ENCODE results near the gene DRG2.

GRCh38 chr17:18119166-18119745 is 31.5 kb downstream of the DRG2 start:
- no peak for TF ChIP-seq POLR2A (IDR thresholded peaks at IDR 0.05; ENCODE audit: low read depth, low read length)
- no peak for TF ChIP-seq CTCF (IDR thresholded peaks at IDR 0.05; ENCODE audit: extremely low read depth in 1 of 2, insufficient read depth in 1 of 2, low read depth in 1 of 2, low read length in 2 of 2)
- no peak for TF ChIP-seq POLR2AphosphoS5 (IDR thresholded peaks at IDR 0.05; ENCODE audit: insufficient read depth, low read depth, low read length)
- no peak for TF ChIP-seq MAX (IDR thresholded peaks at IDR 0.05; ENCODE audit: insufficient read depth, insufficient read length)
- TF ChIP-seq JUN (IDR thresholded peaks at IDR 0.05; ENCODE audit: borderline replicate concordance, insufficient read depth, insufficient read length, low read depth) = no peak
- TF ChIP-seq GATA2 (IDR thresholded peaks at IDR 0.05; ENCODE audit: insufficient read depth, insufficient read length, low read depth, low read length) = no peak
